ENCODE measurements around the gene HIVEP1. TPM values are rescaled to one million over a fixed set of nuclear protein-coding genes. Genes with fewer than 3 reads are reported as not detected.

Gene HIVEP1
- total RNA-seq, 1 donor: 20.3 TPM

- no peak for DNase-seq (ENCODE audit: low read depth)
- H3K4me3 ChIP-seq (ENCODE audit: low read depth, low read length): no peak overlapping the region
- TF ChIP-seq CTCF (IDR thresholded peaks at IDR 0.05; ENCODE audit: insufficient read depth, low read depth, low read length): no peak
Observed at GRCh38 chr6:12084681-12085080, 72.6 kb downstream of the HIVEP1 start.

- no peak overlapping the region for H3K4me3 ChIP-seq (ENCODE audit: low read depth, low read length)
- no peak for TF ChIP-seq CTCF (IDR thresholded peaks at IDR 0.05; ENCODE audit: insufficient read depth, low read depth, low read length)
- DNase-seq (ENCODE audit: low read depth): no peak
Observed at GRCh38 chr6:12088531-12088930, 76.4 kb downstream of the HIVEP1 start.

- H3K4me3 ChIP-seq (ENCODE audit: low read depth, low read length): no peak overlapping the region
- no peak for TF ChIP-seq CTCF (IDR thresholded peaks at IDR 0.05; ENCODE audit: insufficient read depth, low read depth, low read length)
- no peak for DNase-seq (ENCODE audit: low read depth)
Observed at GRCh38 chr6:12090714-12091113, 78.6 kb downstream of the HIVEP1 start.

GRCh38 chr6:12092762-12093161 is 80.7 kb downstream of the HIVEP1 start:
- H3K4me3 ChIP-seq (ENCODE audit: low read depth, low read length): no peak overlapping the region
- DNase-seq (ENCODE audit: low read depth): no peak
- no peak for TF ChIP-seq CTCF (IDR thresholded peaks at IDR 0.05; ENCODE audit: insufficient read depth, low read depth, low read length)

GRCh38 chr6:12094689-12095088 is 82.6 kb downstream of the HIVEP1 start:
- TF ChIP-seq CTCF (IDR thresholded peaks at IDR 0.05; ENCODE audit: insufficient read depth, low read depth, low read length): no peak
- DNase-seq (ENCODE audit: low read depth): no peak
- H3K4me3 ChIP-seq (ENCODE audit: low read depth, low read length): no peak overlapping the region

GRCh38 chr6:12096342-12096741 is 84.2 kb downstream of the HIVEP1 start:
- H3K4me3 ChIP-seq (ENCODE audit: low read depth, low read length): no peak overlapping the region
- DNase-seq (ENCODE audit: low read depth): no peak
- no peak for TF ChIP-seq CTCF (IDR thresholded peaks at IDR 0.05; ENCODE audit: insufficient read depth, low read depth, low read length)

DNA sequence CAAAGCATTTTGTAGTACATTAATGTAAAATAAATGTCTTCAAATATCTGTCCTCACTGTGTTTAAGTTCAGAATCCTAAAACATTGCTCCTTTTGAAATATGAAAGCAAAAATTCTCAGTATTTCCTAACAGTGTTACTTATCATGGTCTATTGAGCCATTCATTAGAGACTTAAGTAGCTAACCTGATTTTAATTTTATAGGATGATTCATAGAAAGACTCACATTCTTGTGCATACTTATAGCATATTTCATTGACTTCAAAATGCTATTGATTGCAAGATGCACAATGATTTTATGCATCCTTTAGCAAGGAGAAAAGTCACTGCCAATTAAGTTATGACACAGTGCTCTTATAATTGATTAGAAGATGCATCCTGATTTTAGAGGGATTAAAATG is 85.7 kb downstream of the HIVEP1 start:
- H3K4me3 ChIP-seq (ENCODE audit: low read depth, low read length): no peak overlapping the region
- no peak for TF ChIP-seq CTCF (IDR thresholded peaks at IDR 0.05; ENCODE audit: insufficient read depth, low read depth, low read length)
- peak; percentile 13 for DNase-seq (ENCODE audit: low read depth)
